MM.1S (cell line): ENCODE measurements around the gene SIGLEC5.
"Not testable (repeated sequence)": the region's sequence is repeated elsewhere in the genome, so short reads cannot be mapped to it uniquely, and the experiment has no call there.

Source experiments
- DNase-seq: peaks from one replicate; pipeline ENCODE4 v3.0.0-alpha.2; 2015
- H2AFZ ChIP-seq: fragments of 300-600 bp; sonication (generic); 2 replicates; pipeline ENCODE4 v1.6.0; 2016; ENCODE audit warnings: antibody characterized with exemption, low read length
- H3F3A ChIP-seq: fragments of 300-600 bp; sonication (generic); 2 replicates; pipeline ENCODE4 v1.6.1; 2016; ENCODE audit warnings: mild to moderate bottlenecking, antibody characterized with exemption, low read length, moderate library complexity, mixed read lengths; ENCODE audit not compliant: insufficient read depth
- H3K27ac ChIP-seq: fragments of 300-600 bp; sonication (generic); 2 replicates; pipeline ENCODE4 v1.5.1; 2016; ENCODE audit warnings: mild to moderate bottlenecking, low read length
- H3K27me3 ChIP-seq: fragments of 300-600 bp; sonication (generic); replicated peaks from 2 replicates; pipeline ENCODE4 v1.6.0; 2016; ENCODE audit warnings: low read length; ENCODE audit not compliant: insufficient read depth
- H3K36me3 ChIP-seq: fragments of 300-600 bp; sonication (generic); replicated peaks from 2 replicates; pipeline ENCODE4 v1.6.1; 2016; ENCODE audit warnings: mild to moderate bottlenecking, low read length, mixed read lengths; ENCODE audit not compliant: insufficient read depth
- H3K4me1 ChIP-seq: fragments of 300-600 bp; sonication (generic); 2 replicates; pipeline ENCODE4 v1.6.1; 2016; ENCODE audit warnings: low read length, mixed read lengths
- H3K4me2 ChIP-seq: fragments of 300-600 bp; sonication (generic); 2 replicates; pipeline ENCODE4 v1.6.0; 2016; ENCODE audit warnings: low read depth, low read length
- H3K4me3 ChIP-seq: fragments of 300-600 bp; sonication (generic); 2 replicates; pipeline ENCODE4 v1.5.1; 2016; ENCODE audit warnings: low read length, mixed read lengths
- H3K79me2 ChIP-seq: fragments of 300-600 bp; sonication (generic); 2 replicates; pipeline ENCODE4 v1.6.1; 2016; ENCODE audit warnings: mixed run types, low read length, mixed read lengths
- H3K9ac ChIP-seq: fragments of 300-600 bp; sonication (generic); 2 replicates; pipeline ENCODE4 v1.6.1; 2016; ENCODE audit warnings: low read length, mixed read lengths
- H3K9me2 ChIP-seq: fragments of 300-600 bp; sonication (generic); replicated peaks from 2 replicates; pipeline ENCODE4 v1.6.1; 2016; ENCODE audit warnings: mild to moderate bottlenecking, low read length, mixed read lengths; ENCODE audit not compliant: insufficient read depth
- H3K9me3 ChIP-seq: fragments of 300-600 bp; sonication (generic); replicated peaks from 2 replicates; pipeline ENCODE4 v1.6.1; 2016; ENCODE audit warnings: mild to moderate bottlenecking, low read length, mixed read lengths; ENCODE audit not compliant: insufficient read depth
- H4K20me1 ChIP-seq: fragments of 300-600 bp; sonication (generic); 2 replicates; pipeline ENCODE4 v1.6.1; 2016; ENCODE audit warnings: mild to moderate bottlenecking, low read length, moderate library complexity, mixed read lengths; ENCODE audit not compliant: insufficient read depth
- EZH2 ChIP-seq: fragments of 300-600 bp; sonication (generic); optimal IDR thresholded peaks from 2 replicates; pipeline ENCODE3; 2017; ENCODE audit warnings: low read depth, mild to moderate bottlenecking, antibody characterized with exemption, low read length, mixed read lengths
- EZH2phosphoT487 ChIP-seq: fragments of 300-600 bp; sonication (generic); IDR thresholded peaks from 2 replicates; pipeline ENCODE4 v1.6.1; 2018; ENCODE audit warnings: antibody characterized with exemption, low read length
- TF ChIP-seq, protein P1 (sequence below): fragments of 300-600 bp; sonication (generic); IDR thresholded peaks from 2 replicates; pipeline ENCODE4 v1.5.1; 2016; ENCODE audit warnings: antibody characterized with exemption, low read length, mixed read lengths

Gene SIGLEC5, protein sequence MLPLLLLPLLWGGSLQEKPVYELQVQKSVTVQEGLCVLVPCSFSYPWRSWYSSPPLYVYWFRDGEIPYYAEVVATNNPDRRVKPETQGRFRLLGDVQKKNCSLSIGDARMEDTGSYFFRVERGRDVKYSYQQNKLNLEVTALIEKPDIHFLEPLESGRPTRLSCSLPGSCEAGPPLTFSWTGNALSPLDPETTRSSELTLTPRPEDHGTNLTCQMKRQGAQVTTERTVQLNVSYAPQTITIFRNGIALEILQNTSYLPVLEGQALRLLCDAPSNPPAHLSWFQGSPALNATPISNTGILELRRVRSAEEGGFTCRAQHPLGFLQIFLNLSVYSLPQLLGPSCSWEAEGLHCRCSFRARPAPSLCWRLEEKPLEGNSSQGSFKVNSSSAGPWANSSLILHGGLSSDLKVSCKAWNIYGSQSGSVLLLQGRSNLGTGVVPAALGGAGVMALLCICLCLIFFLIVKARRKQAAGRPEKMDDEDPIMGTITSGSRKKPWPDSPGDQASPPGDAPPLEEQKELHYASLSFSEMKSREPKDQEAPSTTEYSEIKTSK

DNA sequence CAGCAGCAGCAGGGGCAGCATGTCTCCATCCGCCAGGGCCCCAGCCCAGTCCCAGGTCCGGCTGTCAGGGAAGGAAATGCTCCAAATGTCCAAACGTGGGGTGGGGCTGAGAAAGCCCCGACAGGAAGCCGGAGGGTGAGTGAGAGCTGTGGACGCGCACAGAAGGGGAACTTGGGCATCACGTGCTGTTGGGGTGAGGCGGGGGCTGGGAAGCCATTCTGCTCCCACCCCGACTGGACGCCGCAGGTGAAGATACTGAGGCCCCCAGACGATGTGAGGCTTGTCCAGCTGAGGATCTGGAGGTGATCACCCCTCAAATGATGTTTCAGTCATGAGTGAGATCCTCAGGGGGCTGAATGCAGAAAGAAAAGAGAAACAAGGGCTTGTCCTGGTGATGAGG is at the start of gene SIGLEC5:
Gene SIGLEC5, minus strand, starts transcription at position 87 of the 400 bp plus-strand sequence. Its CDS starts 66 bp downstream, at position 21.
- not testable (repeated sequence) for H3K9me2 ChIP-seq, H3K4me2 ChIP-seq, H3K9ac ChIP-seq, H3K4me3 ChIP-seq, H3K79me2 ChIP-seq, H2AFZ ChIP-seq, H3K4me1 ChIP-seq, H3K27me3 ChIP-seq, H3K9me3 ChIP-seq, H3K27ac ChIP-seq, H3K36me3 ChIP-seq, H4K20me1 ChIP-seq, H3F3A ChIP-seq, DNase-seq

DNA sequence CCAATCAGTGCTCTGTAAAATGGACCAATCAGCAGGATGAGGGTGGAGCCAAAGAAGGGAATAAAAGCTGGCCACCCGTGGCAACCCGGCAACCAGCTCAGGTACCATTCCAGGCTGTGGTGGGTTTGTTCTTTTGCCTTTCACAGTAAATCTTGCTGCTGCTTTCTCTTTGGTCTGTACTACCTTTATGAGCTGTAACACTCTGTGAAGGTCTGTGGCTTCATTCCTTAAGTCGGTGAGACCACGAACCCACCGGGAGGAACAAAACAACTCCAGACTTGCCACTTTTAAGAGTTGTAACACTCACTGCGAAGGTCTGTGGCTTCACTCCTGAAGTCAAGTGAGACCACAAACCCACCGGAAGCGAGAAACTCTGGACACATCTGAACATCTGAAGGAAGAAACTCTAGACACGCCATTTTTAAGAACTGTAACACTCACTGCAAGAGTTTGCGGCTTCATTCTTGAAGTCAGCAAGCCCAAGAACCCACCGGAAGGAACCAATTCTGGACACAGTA is 46.4 kb upstream of the SIGLEC5 start:
- no peaks in the 10 kb centered on the region for H4K20me1 ChIP-seq
- H3K4me2 ChIP-seq: no peak overlapping the region
- H3K4me3 ChIP-seq: no peak overlapping the region
- H3K27me3 ChIP-seq: no peaks in the 10 kb centered on the region
- H3F3A ChIP-seq: no peaks in the 10 kb centered on the region
- no peak overlapping the region for H3K9ac ChIP-seq
- no peaks in the 10 kb centered on the region for H3K4me1 ChIP-seq
- H2AFZ ChIP-seq: no peak overlapping the region
- TF ChIP-seq, protein P1, sequence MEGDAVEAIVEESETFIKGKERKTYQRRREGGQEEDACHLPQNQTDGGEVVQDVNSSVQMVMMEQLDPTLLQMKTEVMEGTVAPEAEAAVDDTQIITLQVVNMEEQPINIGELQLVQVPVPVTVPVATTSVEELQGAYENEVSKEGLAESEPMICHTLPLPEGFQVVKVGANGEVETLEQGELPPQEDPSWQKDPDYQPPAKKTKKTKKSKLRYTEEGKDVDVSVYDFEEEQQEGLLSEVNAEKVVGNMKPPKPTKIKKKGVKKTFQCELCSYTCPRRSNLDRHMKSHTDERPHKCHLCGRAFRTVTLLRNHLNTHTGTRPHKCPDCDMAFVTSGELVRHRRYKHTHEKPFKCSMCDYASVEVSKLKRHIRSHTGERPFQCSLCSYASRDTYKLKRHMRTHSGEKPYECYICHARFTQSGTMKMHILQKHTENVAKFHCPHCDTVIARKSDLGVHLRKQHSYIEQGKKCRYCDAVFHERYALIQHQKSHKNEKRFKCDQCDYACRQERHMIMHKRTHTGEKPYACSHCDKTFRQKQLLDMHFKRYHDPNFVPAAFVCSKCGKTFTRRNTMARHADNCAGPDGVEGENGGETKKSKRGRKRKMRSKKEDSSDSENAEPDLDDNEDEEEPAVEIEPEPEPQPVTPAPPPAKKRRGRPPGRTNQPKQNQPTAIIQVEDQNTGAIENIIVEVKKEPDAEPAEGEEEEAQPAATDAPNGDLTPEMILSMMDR: no peak
- TF ChIP-seq EZH2phosphoT487 (no peak), EZH2 (no peak)
- no peaks in the 10 kb centered on the region for H3K9me2 ChIP-seq
- no peak overlapping the region for H3K27ac ChIP-seq
- DNase-seq: no peak
- H3K36me3 ChIP-seq: no peaks in the 10 kb centered on the region
- H3K79me2 ChIP-seq: no peaks in the 10 kb centered on the region
- no peaks in the 10 kb centered on the region for H3K9me3 ChIP-seq

DNA sequence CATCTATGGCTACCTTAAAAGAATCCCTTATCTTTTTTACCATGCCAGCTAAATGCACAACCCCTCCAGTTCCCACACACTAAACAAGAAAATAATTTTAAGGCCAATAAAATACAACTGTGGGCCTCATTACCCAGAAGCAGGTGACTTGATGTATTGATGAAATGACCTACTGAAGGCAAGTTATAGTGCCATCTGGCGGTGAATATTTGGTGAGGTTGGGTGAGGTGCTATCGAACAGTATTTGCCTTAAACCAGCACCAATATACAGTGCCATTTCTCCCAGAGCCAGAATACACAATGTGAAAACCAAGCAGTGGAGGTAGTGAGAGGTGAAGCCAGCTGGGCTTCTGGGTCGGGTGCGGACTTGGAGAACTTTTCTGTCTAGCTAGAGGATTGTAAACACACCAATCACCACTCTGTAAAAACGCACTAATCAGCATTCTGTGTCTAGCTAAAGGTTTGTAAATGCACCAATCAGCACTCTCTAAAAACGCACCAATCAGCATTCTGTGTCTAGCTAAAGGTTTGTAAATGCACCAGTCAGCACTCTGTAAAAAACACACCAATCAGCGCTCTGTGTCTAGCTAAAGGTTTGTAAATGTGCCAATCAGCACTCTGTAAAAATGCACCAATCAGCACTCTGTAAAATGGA is 45.8 kb upstream of the SIGLEC5 start:
- not testable (repeated sequence) for DNase-seq, H3K9me2 ChIP-seq, H4K20me1 ChIP-seq, H3K9me3 ChIP-seq, H3K9ac ChIP-seq, H3K4me2 ChIP-seq, H3K4me1 ChIP-seq, H3K79me2 ChIP-seq, H2AFZ ChIP-seq, H3K27me3 ChIP-seq, H3K27ac ChIP-seq, H3K4me3 ChIP-seq, H3F3A ChIP-seq, H3K36me3 ChIP-seq
- TF ChIP-seq, protein P1: peak; percentile 14; the same call in 1 of the 2 replicates
